WTC11 (cell line): ENCODE results near the gene CBX5. TPM values are rescaled to one million over a fixed set of nuclear protein-coding genes. Genes with fewer than 3 reads are reported as not detected.

ENCODE experiments used
- ATAC-seq: fragments of 200-7000 bp; cut with Tn5 transposase; 2 replicates; pipeline ENCODE4 v1.10.0; 2021; ENCODE audit warnings: mild to moderate bottlenecking, moderate library complexity
- CTCF ChIA-PET: fragments of 300-600 bp; sonication (Branson Sonifier 250); formaldehyde crosslinking; loops from one replicate; lab custom pipeline; 2021; ENCODE audit warnings: antibody characterized with exemption; lab: Charles Lee
- POLR2A ChIA-PET: fragments of 350-600 bp; sonication (Branson Sonifier 250); formaldehyde crosslinking; loops from one replicate; lab custom pipeline; 2021; ENCODE audit warnings: antibody characterized with exemption; lab: Charles Lee
- DNase-seq: peaks from one replicate; pipeline ENCODE4 v3.0.0; 2021; ENCODE audit warnings: low spot score
- H3K27ac Mint-ChIP-seq: 2 replicates; pipeline ENCODE4 v1.8.0; 2021; ENCODE audit warnings: mixed read lengths
- H3K27me3 Mint-ChIP-seq: 2 replicates; pipeline ENCODE4 v1.8.0; 2021; ENCODE audit warnings: low read depth, mild to moderate bottlenecking, moderate library complexity, mixed read lengths
- H3K36me3 Mint-ChIP-seq: 2 replicates; pipeline ENCODE4 v1.8.0; 2021; ENCODE audit warnings: mixed read lengths
- H3K4me1 Mint-ChIP-seq: 2 replicates; pipeline ENCODE4 v1.8.0; 2022; ENCODE audit warnings: mixed read lengths
- H3K4me3 Mint-ChIP-seq: 2 replicates; pipeline ENCODE4 v1.8.0; 2021; ENCODE audit warnings: mild to moderate bottlenecking, moderate library complexity, mixed read lengths
- H3K9me3 Mint-ChIP-seq: 2 replicates; pipeline ENCODE4 v1.8.0; 2021; ENCODE audit warnings: mixed read lengths
- ATF3 ChIP-seq: sonication (generic); formaldehyde crosslinking; conservative IDR thresholded peaks from 2 replicates; pipeline ENCODE4 v1.8.1; 2022; ENCODE audit warnings: mild to moderate bottlenecking, missing genetic modification reagents
- E2F1 ChIP-seq: sonication (generic); formaldehyde crosslinking; IDR thresholded peaks from 2 replicates; pipeline ENCODE4 v1.8.0; 2022; ENCODE audit warnings: mild to moderate bottlenecking, missing genetic modification reagents
- ELF4 ChIP-seq: sonication (generic); formaldehyde crosslinking; IDR thresholded peaks from 2 replicates; pipeline ENCODE4 v1.8.1; 2022; ENCODE audit warnings: low read depth, mild to moderate bottlenecking, moderate library complexity, missing genetic modification reagents
- ESRRA ChIP-seq: sonication (generic); formaldehyde crosslinking; IDR thresholded peaks from 2 replicates; pipeline ENCODE4 v1.8.1; 2022; ENCODE audit warnings: mild to moderate bottlenecking, missing genetic modification reagents, borderline replicate concordance
- FOXJ3 ChIP-seq: sonication (generic); formaldehyde crosslinking; IDR thresholded peaks from 2 replicates; pipeline ENCODE4 v1.9.0; 2021; ENCODE audit warnings: missing genetic modification reagents, mild to moderate bottlenecking, borderline replicate concordance
- FOXP1 ChIP-seq: sonication (generic); formaldehyde crosslinking; IDR thresholded peaks from 2 replicates; pipeline ENCODE4 v1.8.0; 2022; ENCODE audit warnings: missing genetic modification reagents, mild to moderate bottlenecking, moderate library complexity, borderline replicate concordance
- FOXP4 ChIP-seq: sonication (generic); formaldehyde crosslinking; IDR thresholded peaks from 2 replicates; pipeline ENCODE4 v1.8.0; 2022; ENCODE audit warnings: mild to moderate bottlenecking, missing genetic modification reagents
- HMGXB4 ChIP-seq: sonication (generic); formaldehyde crosslinking; IDR thresholded peaks from 2 replicates; pipeline ENCODE4 v1.8.1; 2023; ENCODE audit warnings: mild to moderate bottlenecking, moderate library complexity, missing genetic modification reagents
- IRF1 ChIP-seq: sonication (generic); formaldehyde crosslinking; IDR thresholded peaks from 2 replicates; pipeline ENCODE4 v1.8.0; 2023; ENCODE audit warnings: missing genetic modification reagents
- OVOL2 ChIP-seq: fragments of 250-450 bp; sonication (Bioruptor Pico); IDR thresholded peaks from 2 replicates; pipeline ENCODE4 v1.9.0; 2021; ENCODE audit warnings: mild to moderate bottlenecking, borderline replicate concordance
- SP1 ChIP-seq: sonication (generic); formaldehyde crosslinking; conservative IDR thresholded peaks from 2 replicates; pipeline ENCODE4 v1.8.1; 2022; ENCODE audit warnings: missing genetic modification reagents
- STAT6 ChIP-seq: sonication (generic); formaldehyde crosslinking; conservative IDR thresholded peaks from 2 replicates; pipeline ENCODE4 v1.8.1; 2023; ENCODE audit warnings: mild to moderate bottlenecking, low read depth, missing genetic modification reagents, moderate library complexity
- USF1 ChIP-seq: sonication (generic); formaldehyde crosslinking; IDR thresholded peaks from 2 replicates; pipeline ENCODE4 v1.8.0; 2022; ENCODE audit warnings: mild to moderate bottlenecking, missing genetic modification reagents
- ZBTB43 ChIP-seq: sonication (generic); formaldehyde crosslinking; IDR thresholded peaks from 2 replicates; pipeline ENCODE4 v1.8.1; 2023; ENCODE audit warnings: mild to moderate bottlenecking, missing genetic modification reagents
- ZNF138 ChIP-seq: sonication (generic); formaldehyde crosslinking; conservative IDR thresholded peaks from 2 replicates; pipeline ENCODE4 v1.8.1; 2022; ENCODE audit warnings: mild to moderate bottlenecking, moderate library complexity, missing genetic modification reagents
- ZNF317 ChIP-seq: sonication (generic); formaldehyde crosslinking; IDR thresholded peaks from 2 replicates; pipeline ENCODE4 v1.8.1; 2023; ENCODE audit warnings: low read depth, mild to moderate bottlenecking, moderate library complexity, missing genetic modification reagents, borderline replicate concordance
- ZNF532 ChIP-seq: fragments of 250-450 bp; sonication (Bioruptor Pico); IDR thresholded peaks from 2 replicates; pipeline ENCODE4 v1.9.0; 2021; ENCODE audit warnings: mild to moderate bottlenecking, borderline replicate concordance
- total RNA-seq: library from RNA; stranded (reverse); gene quantifications from 3 replicates; pipeline ENCODE4 v1.2.3, GENCODE V29; 2021

CBX5 gene
- total RNA-seq, 1 experiment from 2014 or later, result 182 TPM

GRCh38 chr12:54296393-54297099 is 16.6 kb upstream of the CBX5 start:
- ATAC-seq (no peak), DNase-seq (no peak)
- Mint-ChIP-seq H3K9me3 (no peaks in the 10 kb centered on the region), H3K27me3 (peaks cover 15% of the 10 kb centered on the region), H3K27ac (no peak overlapping the region), H3K4me1 (peaks cover 24% of the 10 kb centered on the region), H3K36me3 (no peaks in the 10 kb centered on the region), H3K4me3 (no peak overlapping the region)
- ChIA-PET CTCF (interaction anchor here (0.6 to 9.8 kb wide), 6 partner anchors 11 to 83 kb away, joined by 3 to 130 read pairs (median 4); partner anchors contain the start of gene COPZ1), POLR2A (interaction anchor here (0.7 kb wide), 1 partner anchor 10 kb away, joined by 7 read pairs; no protein-coding TSS in a partner anchor)
- TF ChIP-seq OVOL2, result no peak
- TF ChIP-seq FOXP1, result no peak
- TF ChIP-seq USF1 (CRISPR knock-in tag), result no peak
- TF ChIP-seq ZNF138 (CRISPR knock-in tag), result no peak
- TF ChIP-seq FOXP4 (CRISPR knock-in tag), result no peak
- TF ChIP-seq ZBTB43 (CRISPR knock-in tag), result no peak
- TF ChIP-seq E2F1 (CRISPR knock-in tag), result no peak
- no peak for TF ChIP-seq ZNF317 (CRISPR knock-in tag)
- TF ChIP-seq ATF3 (CRISPR knock-in tag), result no peak
- no peak for TF ChIP-seq STAT6 (CRISPR knock-in tag)
- no peak for TF ChIP-seq SP1 (CRISPR knock-in tag)
- no peak for TF ChIP-seq ESRRA

GRCh38 chr12:54294953-54295566 is 15.1 kb upstream of the CBX5 start:
- Mint-ChIP-seq H3K27ac (no peak overlapping the region), H3K36me3 (no peaks in the 10 kb centered on the region), H3K4me3 (no peak overlapping the region), H3K9me3 (no peaks in the 10 kb centered on the region), H3K27me3 (peaks cover 11% of the 10 kb centered on the region), H3K4me1 (peaks cover 11% of the 10 kb centered on the region)
- ChIA-PET CTCF (interaction anchor here (0.8 to 9.8 kb wide), 6 partner anchors 29 to 104 kb away, joined by 4 to 130 read pairs (median 12); partner anchors contain the start of gene COPZ1), POLR2A (interaction anchor here (0.6 to 1.3 kb wide), 2 partner anchors 58 to 65 kb away, joined by 4 to 6 read pairs; no protein-coding TSS in a partner anchor)
- ATAC-seq (no peak), DNase-seq (no peak)
- TF ChIP-seq ZNF532 (CRISPR knock-in tag), result no peak
- no peak for TF ChIP-seq ELF4 (CRISPR knock-in tag)
- TF ChIP-seq HMGXB4 (CRISPR knock-in tag), result no peak
- no peak for TF ChIP-seq FOXJ3
- no peak for TF ChIP-seq IRF1 (CRISPR knock-in tag)
